Measurements from ENCODE around the gene C1QTNF6.

DNA sequence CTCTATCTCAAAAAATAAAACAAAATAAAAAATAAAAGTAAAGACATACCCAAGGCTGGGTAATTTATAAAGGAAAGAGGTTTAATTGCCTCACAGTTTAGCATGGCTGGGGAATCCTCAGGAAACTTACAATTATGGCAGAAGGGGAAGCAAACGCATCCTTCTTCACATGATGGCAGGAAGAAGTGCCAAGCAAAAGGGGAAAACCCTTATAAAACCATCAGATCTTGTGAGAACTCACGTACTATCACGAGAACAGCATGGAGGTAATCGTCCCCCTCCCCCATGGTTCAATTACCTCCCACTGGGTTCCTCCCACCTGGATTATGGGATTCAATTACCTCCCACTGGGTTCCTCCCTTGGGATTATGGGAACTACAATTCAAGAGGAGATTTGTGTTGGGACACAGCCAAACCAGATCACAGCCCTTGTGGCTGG lies 32.5 kb upstream of the C1QTNF6 start:
- TF ChIP-seq, protein P1, sequence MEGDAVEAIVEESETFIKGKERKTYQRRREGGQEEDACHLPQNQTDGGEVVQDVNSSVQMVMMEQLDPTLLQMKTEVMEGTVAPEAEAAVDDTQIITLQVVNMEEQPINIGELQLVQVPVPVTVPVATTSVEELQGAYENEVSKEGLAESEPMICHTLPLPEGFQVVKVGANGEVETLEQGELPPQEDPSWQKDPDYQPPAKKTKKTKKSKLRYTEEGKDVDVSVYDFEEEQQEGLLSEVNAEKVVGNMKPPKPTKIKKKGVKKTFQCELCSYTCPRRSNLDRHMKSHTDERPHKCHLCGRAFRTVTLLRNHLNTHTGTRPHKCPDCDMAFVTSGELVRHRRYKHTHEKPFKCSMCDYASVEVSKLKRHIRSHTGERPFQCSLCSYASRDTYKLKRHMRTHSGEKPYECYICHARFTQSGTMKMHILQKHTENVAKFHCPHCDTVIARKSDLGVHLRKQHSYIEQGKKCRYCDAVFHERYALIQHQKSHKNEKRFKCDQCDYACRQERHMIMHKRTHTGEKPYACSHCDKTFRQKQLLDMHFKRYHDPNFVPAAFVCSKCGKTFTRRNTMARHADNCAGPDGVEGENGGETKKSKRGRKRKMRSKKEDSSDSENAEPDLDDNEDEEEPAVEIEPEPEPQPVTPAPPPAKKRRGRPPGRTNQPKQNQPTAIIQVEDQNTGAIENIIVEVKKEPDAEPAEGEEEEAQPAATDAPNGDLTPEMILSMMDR (IDR thresholded peaks at IDR 0.05; ENCODE audit: poor library complexity), result no peak
- no peak for TF ChIP-seq EZH2 (IDR thresholded peaks at IDR 0.05; ENCODE audit: borderline replicate concordance)

Measured in hepatocyte (in vitro differentiated cells).